ENCODE measurements around the gene QTRT2.
A peak's percentile ranks its signal among the peaks of the same experiment; 100 is the strongest.

QTRT2 gene

GRCh38 chr3:114056130-114057010 is at the start of gene QTRT2, which contains the start of gene CCDC191:
Gene QTRT2 (plus strand): TSS chr3:114056737. CDS start chr3:114065258, 8,521 bp downstream.
Gene CCDC191 (minus strand): TSS chr3:114056526. CDS start chr3:114056466, 60 bp downstream.
- DNase-seq (ENCODE audit: low read depth) = peak; percentile 100

GRCh38 chr3:114011059-114011797 is 45.3 kb upstream of the QTRT2 start:
- no peak for DNase-seq (ENCODE audit: low read depth)

DNA sequence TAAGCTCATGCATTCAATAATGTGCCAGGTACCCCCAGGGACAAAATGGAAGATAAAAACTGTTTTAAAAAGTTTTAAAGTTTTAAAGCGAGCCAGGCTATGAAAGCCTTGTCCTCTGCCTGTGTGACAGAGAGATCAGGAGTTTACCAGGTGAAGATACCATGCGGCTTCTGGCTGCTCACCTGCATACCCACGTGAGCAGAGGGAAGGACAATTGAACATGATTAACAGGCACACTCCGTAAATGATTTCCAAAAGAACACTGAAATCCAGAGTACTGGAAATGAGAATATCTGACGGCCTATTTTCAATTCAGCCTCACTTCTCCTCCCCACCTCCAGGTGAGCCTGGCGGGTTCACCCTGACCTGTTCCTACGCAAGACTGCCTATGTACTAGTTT is 42.3 kb upstream of the QTRT2 start:
- no peak for DNase-seq (ENCODE audit: low read depth)

DNA sequence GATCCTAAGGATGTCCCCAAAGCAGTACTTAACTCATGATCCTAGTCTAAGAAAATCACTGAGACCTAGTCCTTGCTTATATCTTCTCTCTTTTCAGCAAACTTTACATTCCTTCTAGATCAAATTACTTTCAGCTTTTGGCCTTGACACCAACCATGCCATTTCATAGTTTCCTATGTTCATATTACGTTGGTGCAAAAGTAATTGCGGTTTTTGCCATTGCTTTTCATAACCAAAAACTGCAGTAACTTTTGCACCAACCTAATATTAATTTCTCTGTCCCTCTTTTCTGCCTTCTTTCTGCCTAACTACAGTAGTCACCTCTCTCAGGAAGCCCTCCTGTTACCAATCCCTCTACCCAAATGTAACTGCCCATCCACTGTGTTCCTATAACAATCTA is 37.1 kb upstream of the QTRT2 start:
- DNase-seq (ENCODE audit: low read depth) = no peak

DNA sequence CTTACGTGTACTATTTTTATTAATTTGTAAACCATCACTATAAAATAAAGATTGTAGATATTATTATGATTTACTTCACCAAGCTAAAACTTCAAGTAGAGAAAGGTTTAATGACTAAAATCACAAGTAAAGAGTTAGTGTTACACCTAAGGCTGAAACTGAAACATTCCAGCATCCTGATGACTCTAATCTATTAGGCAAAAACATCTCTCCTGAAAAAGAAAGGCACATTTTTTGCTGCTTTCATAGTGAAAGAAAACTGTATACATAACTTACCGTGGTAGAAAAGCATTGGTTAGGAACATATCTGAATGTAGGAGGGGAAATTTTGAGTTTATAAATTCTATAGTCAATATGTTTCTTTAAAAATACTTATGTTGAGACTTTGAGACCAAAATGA is 35.6 kb upstream of the QTRT2 start:
- DNase-seq (ENCODE audit: low read depth) = no peak

DNA sequence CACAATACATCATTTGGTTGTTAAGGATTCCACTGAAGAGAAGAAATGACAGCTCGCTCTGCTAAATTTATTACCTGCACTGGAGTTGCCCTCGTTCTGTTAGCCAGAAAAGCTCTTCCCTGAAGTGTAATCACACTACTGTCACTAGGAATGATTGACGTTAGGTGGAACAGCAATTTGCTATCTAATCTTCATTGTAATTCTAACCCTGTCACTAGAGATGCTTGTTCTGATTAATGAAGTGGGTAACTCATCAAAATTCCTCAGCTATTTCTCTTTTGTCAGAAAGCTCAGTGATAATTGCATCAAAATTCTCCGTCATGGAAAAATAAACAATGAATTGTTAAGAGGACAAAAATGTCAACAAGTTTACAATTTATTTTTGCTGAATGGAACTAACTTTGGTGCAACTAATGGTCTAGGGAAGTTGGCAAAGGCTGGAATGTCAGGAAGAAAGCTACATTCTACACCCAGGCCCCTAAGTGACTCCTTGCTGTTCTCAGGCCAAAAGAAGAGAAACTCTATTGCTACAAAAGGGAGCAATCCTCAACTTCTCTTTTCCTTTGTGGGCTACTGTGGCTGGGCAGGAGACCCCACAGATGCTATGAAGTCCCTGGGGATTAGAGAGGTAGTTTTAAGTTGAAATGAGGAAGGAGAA is 34.3 kb upstream of the QTRT2 start:
- DNase-seq (ENCODE audit: low read depth) = no peak

DNA sequence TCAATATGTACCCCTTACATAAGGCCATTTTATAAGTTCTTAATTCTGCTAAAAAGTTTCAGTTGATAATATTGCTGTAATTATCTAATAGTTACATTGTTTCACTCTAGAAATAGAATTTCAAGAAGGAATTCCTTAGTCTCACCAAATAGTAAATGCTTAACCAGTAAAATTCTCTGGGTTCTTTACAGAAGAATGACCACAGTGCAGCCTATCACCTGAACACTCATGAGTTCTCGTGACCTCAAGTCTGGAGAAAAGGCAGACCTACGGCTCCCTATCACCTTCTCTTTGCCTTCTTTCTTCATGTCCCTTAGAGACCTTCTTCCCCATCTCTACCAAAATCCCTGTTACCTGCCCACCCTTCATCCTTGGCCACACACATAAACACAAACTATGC is 31.1 kb upstream of the QTRT2 start:
- DNase-seq (ENCODE audit: low read depth) = no peak

DNA sequence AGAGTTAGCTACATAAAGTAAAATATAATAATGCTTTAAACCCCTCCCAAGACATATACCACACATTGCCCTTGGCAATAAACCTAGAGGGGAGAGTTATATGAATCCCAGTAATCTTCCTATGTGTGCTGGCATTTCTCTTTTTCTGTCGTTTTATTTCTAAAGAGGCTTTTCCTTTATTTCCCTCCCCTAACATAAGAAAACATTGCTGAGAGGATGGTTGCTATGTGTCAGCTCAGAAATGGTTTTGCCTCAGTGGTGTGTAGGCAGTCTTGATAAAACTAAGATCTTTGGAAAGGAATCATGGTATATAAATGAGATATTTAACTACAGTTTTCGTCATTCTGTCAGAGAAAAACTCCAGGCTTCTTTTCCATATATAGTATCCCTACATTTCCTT is 30.2 kb upstream of the QTRT2 start:
- DNase-seq (ENCODE audit: low read depth) = no peak

GRCh38 chr3:114033721-114034120 is 22.8 kb upstream of the QTRT2 start:
- DNase-seq (ENCODE audit: low read depth) = no peak

DNA sequence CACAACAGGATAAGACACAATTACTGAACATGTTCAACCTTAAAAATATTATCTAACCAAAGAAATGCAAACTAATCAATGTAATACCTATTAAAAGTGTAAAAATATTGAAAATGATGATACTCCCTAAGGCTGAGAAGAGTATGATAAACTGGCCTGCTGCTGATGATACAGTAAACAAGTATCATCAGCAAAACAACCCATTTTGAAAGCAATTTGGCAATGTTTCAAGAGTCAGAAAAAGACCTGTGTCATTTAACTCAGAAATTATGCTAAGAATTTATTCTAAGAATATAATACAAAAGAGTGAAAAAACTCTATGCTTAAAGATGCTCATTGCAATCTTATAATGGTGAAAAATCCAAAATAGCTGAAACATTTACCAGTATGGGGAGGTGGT is 22.3 kb upstream of the QTRT2 start:
- no peak for DNase-seq (ENCODE audit: low read depth)

GRCh38 chr3:114034787-114035545 is 21.6 kb upstream of the QTRT2 start:
- peak; percentile 33 for DNase-seq (ENCODE audit: low read depth)

DNA sequence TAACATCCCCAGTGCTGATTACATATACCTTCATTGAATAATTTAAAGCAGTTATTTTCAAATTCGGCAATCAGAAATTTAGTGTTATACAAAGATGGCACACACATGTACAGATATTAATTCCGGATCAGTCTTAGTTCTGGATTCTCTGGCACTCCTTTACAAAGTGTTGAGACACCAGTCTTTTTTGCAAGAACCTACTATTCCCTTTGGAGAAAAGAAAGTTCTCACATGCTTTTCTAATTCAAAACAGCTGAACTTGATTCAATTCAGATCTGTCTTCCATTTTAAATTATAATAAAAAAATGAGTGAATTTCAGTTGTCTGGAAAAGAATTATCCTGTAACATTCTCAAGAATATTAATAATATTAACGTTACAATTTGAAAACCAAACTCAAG is 20.6 kb upstream of the QTRT2 start:
- no peak for DNase-seq (ENCODE audit: low read depth)

GRCh38 chr3:114043205-114043604 is 13.3 kb upstream of the QTRT2 start:
- DNase-seq (ENCODE audit: low read depth) = no peak

GRCh38 chr3:114052216-114052615 is 4.3 kb upstream of the QTRT2 start:
- peak; percentile 9 for DNase-seq (ENCODE audit: low read depth)

GRCh38 chr3:114057011-114057347 is 442 bp downstream of the QTRT2 start:
- no peak for DNase-seq (ENCODE audit: low read depth)

- no peak for DNase-seq (ENCODE audit: low read depth)
Measured at GRCh38 chr3:114058646-114059045, 2.1 kb downstream of the QTRT2 start.

DNA sequence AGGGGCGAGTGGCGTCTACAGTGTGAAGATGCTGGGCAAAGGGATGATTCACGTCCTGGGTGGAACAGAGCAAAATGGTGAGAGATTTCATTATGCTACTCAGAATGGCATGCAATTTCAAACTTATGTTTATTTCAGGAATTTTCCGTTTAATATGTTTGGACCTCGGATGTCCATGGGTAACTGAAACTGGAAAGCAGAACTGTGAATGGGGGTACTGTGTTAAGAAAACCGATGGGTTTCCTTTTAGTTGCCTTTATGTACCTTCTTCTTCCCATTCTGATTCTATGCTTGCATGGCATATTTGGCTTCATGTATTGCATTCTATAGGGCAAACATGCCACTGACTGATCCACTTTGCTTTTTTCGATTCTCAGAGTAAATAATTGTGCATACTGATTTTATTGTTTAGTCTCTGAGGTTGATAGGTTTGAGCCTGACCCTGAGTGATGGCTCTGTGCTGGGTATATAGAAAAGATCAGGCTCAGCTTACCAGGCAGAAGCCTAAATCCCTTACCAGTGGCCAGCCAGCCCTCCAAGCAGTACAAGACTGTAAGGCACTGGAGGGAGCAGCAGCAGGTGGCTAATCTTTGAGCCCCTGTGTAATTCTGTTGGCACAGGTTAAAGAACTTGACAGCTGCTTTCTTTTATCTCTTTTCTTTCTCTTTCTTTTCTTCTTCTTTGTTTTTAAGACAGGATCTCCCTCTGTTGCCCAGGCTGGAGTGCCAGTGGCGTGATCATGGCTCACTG is 4.5 kb downstream of the QTRT2 start:
- no peak for DNase-seq (ENCODE audit: low read depth)

DNA sequence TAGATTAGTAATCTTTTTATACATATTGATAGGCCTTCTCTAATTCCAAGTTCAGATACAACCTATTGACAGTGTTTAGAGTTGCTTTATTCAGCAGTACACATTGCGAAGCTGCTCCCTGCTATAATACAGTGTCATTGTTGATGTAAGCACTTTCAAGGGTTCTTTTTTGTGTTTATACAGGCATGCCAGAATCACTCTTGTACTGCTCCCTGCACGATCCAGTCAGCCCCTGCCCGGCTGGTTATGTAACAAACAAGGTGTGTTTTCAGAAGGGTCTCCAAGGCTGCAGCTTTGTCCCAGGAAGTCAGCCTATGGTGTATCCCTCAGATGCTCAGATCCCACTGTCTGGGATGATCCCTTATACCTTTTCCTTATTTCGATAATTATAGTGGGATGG is 11.3 kb downstream of the QTRT2 start:
- no peak for DNase-seq (ENCODE audit: low read depth)

GRCh38 chr3:114068336-114068735 is 11.8 kb downstream of the QTRT2 start:
- no peak for DNase-seq (ENCODE audit: low read depth)

DNA sequence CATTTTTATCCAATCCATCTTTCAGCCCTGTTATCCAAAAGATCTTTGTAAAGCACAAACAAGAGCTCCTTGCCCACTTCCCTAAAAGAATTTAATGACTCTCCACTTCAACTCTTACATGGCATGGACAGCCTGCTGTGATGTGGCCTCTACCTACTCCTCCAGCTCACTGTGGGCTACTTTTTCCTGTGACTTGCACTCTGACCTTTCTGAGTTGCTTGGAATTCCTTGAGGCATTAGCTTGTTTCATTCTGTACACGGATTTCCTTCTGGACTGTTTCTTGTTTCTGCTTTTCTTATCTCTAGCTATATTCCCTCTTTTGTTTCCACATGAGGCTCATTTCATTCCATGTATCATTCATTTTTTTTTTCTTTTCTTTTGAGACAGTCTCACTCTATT is 15.2 kb downstream of the QTRT2 start:
- no peak for DNase-seq (ENCODE audit: low read depth)

GRCh38 chr3:114076711-114077110 is 20.2 kb downstream of the QTRT2 start:
- no peak for DNase-seq (ENCODE audit: low read depth)
